K562 (cell line): ENCODE data around the gene HHIPL2. TPM values are rescaled to one million over a fixed set of nuclear protein-coding genes. Genes with fewer than 3 reads are reported as not detected.

Source experiments
- ATAC-seq: fragments of 200-7000 bp; cut with Tn5 transposase; 3 replicates; pipeline ENCODE4 v1.9.1; 2020; ENCODE audit warnings: moderate library complexity
- BruUV-seq: library from RNA; stranded (reverse); fragments of 400-500 nt; replicated peaks from 2 replicates; lab custom pipeline; 2021; lab: Mats Ljungman, UMichigan
- CTCF ChIA-PET: fragments of 300-600 bp; formaldehyde crosslinking; extraction: SDS; loops from one replicate; lab custom pipeline; 2021; ENCODE audit warnings: low intra/inter-chr PET ratio; lab: Yijun Ruan, JAX
- POLR2A ChIA-PET: fragments of 300-600, 350-650 bp; sonication (Branson Sonifier 250); formaldehyde crosslinking; extraction: SDS; loops from one replicate; lab custom pipeline; 2021; ENCODE audit warnings: antibody characterized with exemption, inconsistent platforms; lab: Yijun Ruan, JAX
- DNase-seq, 4 experiments: peaks; one replicate each; pipeline versions ENCODE4 v3.0.0 to v3.0.0-alpha.2; 2011 to 2018; ENCODE audit warnings: low spot score in 3 of 4, mixed read lengths in 3 of 4; ENCODE audit errors: extremely low read depth in 1 of 4
- FAIRE-seq: peaks from 2 replicates; lab custom pipeline; 2011; peaks lifted over from hg19 to GRCh38; lab: Jason Lieb, UNC
- H2AFZ ChIP-seq: 2 replicates; pipeline ENCODE4 v1.6.0; 2011; ENCODE audit warnings: low read depth, low read length, control low read depth, inconsistent platforms
- H3K27ac ChIP-seq: fragments of 200-600 bp; 3 replicates; pipeline ENCODE4 v1.8.0; 2011; ENCODE audit warnings: low read depth, mild to moderate bottlenecking, control low read depth, inconsistent platforms, low read length, moderate library complexity, mixed read lengths; ENCODE audit errors: extremely low read depth
- H3K27me3 ChIP-seq, 2 experiments: fragments of 300-600 bp in 1 of 2; 2 replicates in 1 of 2; 3 replicates in 1 of 2; pipeline versions ENCODE4 v1.6.0 to v1.8.0; 2011; ENCODE audit warnings: inconsistent platforms in 2 of 2, low read length in 2 of 2, mild to moderate bottlenecking in 1 of 2, mixed read lengths in 1 of 2, moderate library complexity in 1 of 2; ENCODE audit not compliant: control insufficient read depth in 2 of 2, insufficient read depth in 2 of 2
- H3K36me3 ChIP-seq: fragments of 300-600 bp; 3 replicates; pipeline ENCODE4 v1.8.0; 2011; ENCODE audit warnings: mild to moderate bottlenecking, low read length, inconsistent platforms; ENCODE audit not compliant: control insufficient read depth, insufficient read depth
- H3K4me1 ChIP-seq, 2 experiments: fragments of 200-600 bp in 1 of 2; replicated peaks in 1 of 2; 2 replicates in 1 of 2; 3 replicates in 1 of 2; pipeline versions ENCODE4 v1.5.1 to v1.8.0; 2011; ENCODE audit warnings: inconsistent platforms in 2 of 2, low read length in 2 of 2, mild to moderate bottlenecking in 1 of 2, mixed read lengths in 1 of 2, moderate library complexity in 1 of 2; ENCODE audit not compliant: control insufficient read depth in 2 of 2, insufficient read depth in 2 of 2
- H3K4me2 ChIP-seq: 2 replicates; pipeline ENCODE4 v1.6.1; 2011; ENCODE audit warnings: low read length, control low read depth, inconsistent platforms, mixed read lengths; ENCODE audit not compliant: insufficient read depth
- H3K4me3 ChIP-seq: fragments of 200-600 bp; sonication (generic), shearing (Covaris generic); 2 replicates; pipeline ENCODE4 v1.5.1; 2016; ENCODE audit warnings: control low read depth, inconsistent platforms
- H3K79me2 ChIP-seq: fragments of 200-600 bp; 3 replicates; pipeline ENCODE4 v1.8.0; 2011; ENCODE audit warnings: low read length, inconsistent platforms; ENCODE audit not compliant: control insufficient read depth, insufficient read depth
- H3K9ac ChIP-seq, 2 experiments: 2 replicates each; pipeline versions ENCODE4 v1.6.0 to v1.6.1; 2011; ENCODE audit warnings: low read depth in 2 of 2, low read length in 2 of 2, control low read depth in 1 of 2, inconsistent platforms in 1 of 2, mild to moderate bottlenecking in 1 of 2, mixed read lengths in 1 of 2; ENCODE audit not compliant: insufficient read depth in 1 of 2
- H3K9me1 ChIP-seq: one replicate; pipeline ENCODE4 v1.6.0; 2011; ENCODE audit warnings: inconsistent platforms, mild to moderate bottlenecking, low read length, moderate library complexity; ENCODE audit not compliant: control insufficient read depth, insufficient read depth
- H3K9me3 ChIP-seq: replicated peaks from 2 replicates; pipeline ENCODE4 v1.5.1; 2011; ENCODE audit warnings: low read depth, low read length, inconsistent platforms; ENCODE audit not compliant: control insufficient read depth, insufficient read depth
- H4K20me1 ChIP-seq: replicated peaks from 2 replicates; pipeline ENCODE4 v1.6.1; 2011; ENCODE audit warnings: low read length, inconsistent platforms, mixed read lengths; ENCODE audit not compliant: control insufficient read depth, insufficient read depth
- ADNP ChIP-seq: fragments of 200-800 bp; sonication (Bioruptor generic); IDR thresholded peaks from 2 replicates; pipeline ENCODE4 v1.6.1; 2016; ENCODE audit warnings: missing genetic modification characterization, missing compliant biosample characterization
- MAZ ChIP-seq, 2 experiments: fragments of 450-650 bp in 1 of 2; sonication (generic) in 1 of 2; formaldehyde crosslinking; IDR thresholded peaks in 1 of 2; conservative IDR thresholded peaks in 1 of 2; 2 replicates each; pipeline versions ENCODE4 v1.4.0 to v1.5.0; 2020; ENCODE audit warnings: mild to moderate bottlenecking in 1 of 2, missing genetic modification reagents in 1 of 2
- ZBTB8A ChIP-seq: fragments of 450-650 bp; IDR thresholded peaks from 2 replicates; pipeline ENCODE4 v1.6.1; 2018; ENCODE audit warnings: mild to moderate bottlenecking, moderate library complexity; ENCODE audit not compliant: partially characterized antibody
- ZNF778 ChIP-seq: fragments of 450-650 bp; formaldehyde crosslinking; IDR thresholded peaks from 2 replicates; pipeline ENCODE4 v1.4.0; 2020; ENCODE audit warnings: mild to moderate bottlenecking, moderate library complexity
- WGBS: fragments of 100-300 bp; shearing (Covaris generic); methylation state at CpG from one replicate; pipeline ENCODE4 v1.1.6; 2016; ENCODE audit warnings: low coverage, mixed read lengths; ENCODE audit not compliant: insufficient coverage; ENCODE audit errors: missing lambda C conversion rate; 5-methylcytosine and 5-hydroxymethylcytosine counted together
- in situ Hi-C: fragments of 300-500 bp; cut with MboI; formaldehyde crosslinking; loops from 4 replicates; pipeline ENCODE4 v1.15.0; 2018; ENCODE audit warnings: inconsistent platforms, mixed read lengths
- intact Hi-C: fragments of 100-400 bp; cut with micrococcal nuclease; formaldehyde crosslinking; loops from 2 replicates; pipeline ENCODE4 v1.14.2; 2022
- polyA plus RNA-seq, 8 experiments: library from polyadenylated mRNA; depleted of rRNA in 4 of 8; stranded (reverse) in 5 of 8; unstranded in 3 of 8; fragments of >200 nt; fragmentation: Nextera tagmentation in 2 of 8; fragmentation: Illumina TruSeq in 1 of 8; extraction: Ambion mirVana in 2 of 8; extraction: Trizol in 1 of 8; gene quantifications; 2 replicates each; pipeline versions ENCODE4 v1.2.1 to v1.2.3, GENCODE V29; 2011 to 2014; ENCODE audit warnings: inconsistent platforms in 1 of 8, missing spikeins in 1 of 8
- total RNA-seq, 7 experiments: library from RNA; depleted of rRNA in 6 of 7; stranded (reverse); fragments of >200 nt in 6 of 7; fragmentation: Illumina TruSeq in 2 of 7; extraction: Trizol in 2 of 7; gene quantifications; 2 replicates each; pipeline versions ENCODE4 v1.2.1 to v1.2.3, GENCODE V29; 2011 to 2021; ENCODE audit warnings: low replicate concordance in 1 of 7
- TF ChIP-seq, protein P1 (sequence below): fragments of 450-650 bp; formaldehyde crosslinking; IDR thresholded peaks from 2 replicates; pipeline ENCODE4 v1.4.0; 2020; ENCODE audit warnings: mild to moderate bottlenecking, moderate library complexity
- TF ChIP-seq, protein P2 (sequence below), 3 experiments: fragments of 200-800 bp in 1 of 3; sonication (Bioruptor generic) in 1 of 3; sonication (generic) in 1 of 3; formaldehyde crosslinking in 1 of 3; IDR thresholded peaks; 2 replicates each; pipeline versions ENCODE4 v1.6.1 to v1.8.0; 2016 to 2022; ENCODE audit warnings: mild to moderate bottlenecking in 2 of 3, missing compliant biosample characterization in 2 of 3, missing genetic modification characterization in 2 of 3, missing genetic modification reagents in 1 of 3

The HHIPL2 gene
- total and polyA plus RNA-seq, 9 of the 15 experiments (the other 6 are each of a cell fraction or from before 2014, with no cell fraction given) = 0.05 to 0.60 (median 0.20) TPM; not detected in 1

GRCh38 chr1:222529181-222529580 is 18.7 kb downstream of the HHIPL2 start:
- 2% methylated on average over 3 of the region's 3 CpGs for WGBS
- H2AFZ ChIP-seq = no peak overlapping the region
- H3K4me2 ChIP-seq = no peak overlapping the region
- H3K9ac ChIP-seq = no peak overlapping the region
- H3K27me3 ChIP-seq = peaks cover 12 to 25% of the 10 kb centered on the region in 2 experiments; a peak in 4 of 5 replicates
- POLR2A ChIA-PET = no interaction called here
- BruUV-seq = no TSS peak
- no peaks in the 10 kb centered on the region for H3K4me1 ChIP-seq
- TF ChIP-seq, protein P1, sequence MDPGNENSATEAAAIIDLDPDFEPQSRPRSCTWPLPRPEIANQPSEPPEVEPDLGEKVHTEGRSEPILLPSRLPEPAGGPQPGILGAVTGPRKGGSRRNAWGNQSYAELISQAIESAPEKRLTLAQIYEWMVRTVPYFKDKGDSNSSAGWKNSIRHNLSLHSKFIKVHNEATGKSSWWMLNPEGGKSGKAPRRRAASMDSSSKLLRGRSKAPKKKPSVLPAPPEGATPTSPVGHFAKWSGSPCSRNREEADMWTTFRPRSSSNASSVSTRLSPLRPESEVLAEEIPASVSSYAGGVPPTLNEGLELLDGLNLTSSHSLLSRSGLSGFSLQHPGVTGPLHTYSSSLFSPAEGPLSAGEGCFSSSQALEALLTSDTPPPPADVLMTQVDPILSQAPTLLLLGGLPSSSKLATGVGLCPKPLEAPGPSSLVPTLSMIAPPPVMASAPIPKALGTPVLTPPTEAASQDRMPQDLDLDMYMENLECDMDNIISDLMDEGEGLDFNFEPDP = no peak
- TF ChIP-seq, protein P2, sequence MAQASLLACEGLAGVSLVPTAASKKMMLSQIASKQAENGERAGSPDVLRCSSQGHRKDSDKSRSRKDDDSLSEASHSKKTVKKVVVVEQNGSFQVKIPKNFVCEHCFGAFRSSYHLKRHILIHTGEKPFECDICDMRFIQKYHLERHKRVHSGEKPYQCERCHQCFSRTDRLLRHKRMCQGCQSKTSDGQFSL (CRISPR knock-in tag; IDR thresholded peaks at IDR 0.05) = no peak
- TF ChIP-seq, protein P2 (tag; IDR thresholded peaks at IDR 0.05) = no peak
- TF ChIP-seq ZBTB8A (no peak), ADNP (tag) (no peak), MAZ (CRISPR knock-in tag; conservative IDR thresholded peaks at IDR 0.05 in 1 of 2, IDR thresholded peaks at IDR 0.05 in 1 of 2) (no peak), ZNF778 (CRISPR knock-in tag) (no peak)
- TF ChIP-seq, all 486 proteins: peak for 0
- H4K20me1 ChIP-seq = no peaks in the 10 kb centered on the region
- ATAC-seq = no peak
- no peak for FAIRE-seq
- intact Hi-C loops (no loop called here), in situ Hi-C loops (no loop called here)
- no peaks in the 10 kb centered on the region for H3K79me2 ChIP-seq
- H3K27ac ChIP-seq = no peak overlapping the region
- no peaks in the 10 kb centered on the region for H3K9me3 ChIP-seq
- CTCF ChIA-PET = no interaction called here
- H3K9me1 ChIP-seq = no peaks in the 10 kb centered on the region
- no peak overlapping the region for H3K4me3 ChIP-seq
- no peaks in the 10 kb centered on the region for H3K36me3 ChIP-seq
- DNase-seq = no peak
